Vagina (tissue), 2 donors: ENCODE data around the gene TMTC2.

Experiments used
- POLR2A ChIP-seq, 2 donors: fragments of 450-650 bp; IDR thresholded peaks; one replicate each; pipeline ENCODE4 v1.6.1; 2017; ENCODE audit warnings: antibody characterized with exemption in 2 of 2, mild to moderate bottlenecking in 2 of 2, moderate library complexity in 2 of 2
- POLR2AphosphoS5 ChIP-seq, 2 donors: sonication (generic); formaldehyde crosslinking; IDR thresholded peaks; one replicate each; pipeline ENCODE4 v1.9.0; 2017; ENCODE audit warnings: antibody characterized with exemption in 2 of 2, mild to moderate bottlenecking in 2 of 2, low read depth in 1 of 2; ENCODE audit not compliant: insufficient read depth in 1 of 2
- TF ChIP-seq, protein P1 (sequence below), 3 experiments: fragments of 450-650 bp in 2 of 3; fragments of 200-600 bp in 1 of 3; sonication (generic) in 1 of 3; IDR thresholded peaks; one replicate each; pipeline ENCODE4 v1.5.1; 2017 to 2019; ENCODE audit warnings: antibody characterized with exemption in 3 of 3, mild to moderate bottlenecking in 2 of 3, moderate library complexity in 2 of 3

GRCh38 chr12:82645414-82645813 lies 41.3 kb upstream of the TMTC2 start:
- TF ChIP-seq, protein P1, sequence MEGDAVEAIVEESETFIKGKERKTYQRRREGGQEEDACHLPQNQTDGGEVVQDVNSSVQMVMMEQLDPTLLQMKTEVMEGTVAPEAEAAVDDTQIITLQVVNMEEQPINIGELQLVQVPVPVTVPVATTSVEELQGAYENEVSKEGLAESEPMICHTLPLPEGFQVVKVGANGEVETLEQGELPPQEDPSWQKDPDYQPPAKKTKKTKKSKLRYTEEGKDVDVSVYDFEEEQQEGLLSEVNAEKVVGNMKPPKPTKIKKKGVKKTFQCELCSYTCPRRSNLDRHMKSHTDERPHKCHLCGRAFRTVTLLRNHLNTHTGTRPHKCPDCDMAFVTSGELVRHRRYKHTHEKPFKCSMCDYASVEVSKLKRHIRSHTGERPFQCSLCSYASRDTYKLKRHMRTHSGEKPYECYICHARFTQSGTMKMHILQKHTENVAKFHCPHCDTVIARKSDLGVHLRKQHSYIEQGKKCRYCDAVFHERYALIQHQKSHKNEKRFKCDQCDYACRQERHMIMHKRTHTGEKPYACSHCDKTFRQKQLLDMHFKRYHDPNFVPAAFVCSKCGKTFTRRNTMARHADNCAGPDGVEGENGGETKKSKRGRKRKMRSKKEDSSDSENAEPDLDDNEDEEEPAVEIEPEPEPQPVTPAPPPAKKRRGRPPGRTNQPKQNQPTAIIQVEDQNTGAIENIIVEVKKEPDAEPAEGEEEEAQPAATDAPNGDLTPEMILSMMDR (IDR thresholded peaks at IDR 0.05), result no peak
- TF ChIP-seq POLR2A (IDR thresholded peaks at IDR 0.05), result no peak
- no peak for TF ChIP-seq POLR2AphosphoS5 (IDR thresholded peaks at IDR 0.05; ENCODE audit: insufficient read depth in 1 of 2, low read depth in 1 of 2)
